HG02588 (cell line): ENCODE measurements around the gene PPHLN1.
"Not testable (repeated sequence)": the region's sequence is repeated elsewhere in the genome, so short reads cannot be mapped to it uniquely, and the experiment has no call there.

Experiments
- ATAC-seq: cut with Tn5 transposase; IDR thresholded peaks from one replicate; pipeline ENCODE4 v1.9.1; 2021; ENCODE audit warnings: mild to moderate bottlenecking, moderate library complexity; ENCODE audit not compliant: unreplicated experiment

Gene PPHLN1

DNA sequence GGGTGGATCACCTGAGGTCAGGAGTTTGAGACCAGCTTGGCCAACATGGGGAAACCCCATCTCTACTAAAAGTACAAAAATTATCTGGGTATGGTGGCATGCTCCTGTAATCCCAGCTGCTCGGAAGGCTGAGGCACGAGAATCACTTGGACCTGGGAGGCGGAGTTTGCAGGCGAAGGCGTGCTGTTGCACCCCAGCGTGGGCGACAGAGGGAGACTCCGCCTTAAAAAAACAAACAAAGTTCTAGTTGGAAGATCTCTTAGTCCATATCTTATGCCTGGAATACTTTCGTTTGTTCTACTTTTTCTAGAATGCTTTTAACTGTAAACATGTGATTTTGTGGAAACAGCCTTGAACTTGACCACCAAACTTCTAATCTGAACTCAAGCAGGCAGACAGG, 38.7 kb downstream of the PPHLN1 start:
- ATAC-seq: no peak

DNA sequence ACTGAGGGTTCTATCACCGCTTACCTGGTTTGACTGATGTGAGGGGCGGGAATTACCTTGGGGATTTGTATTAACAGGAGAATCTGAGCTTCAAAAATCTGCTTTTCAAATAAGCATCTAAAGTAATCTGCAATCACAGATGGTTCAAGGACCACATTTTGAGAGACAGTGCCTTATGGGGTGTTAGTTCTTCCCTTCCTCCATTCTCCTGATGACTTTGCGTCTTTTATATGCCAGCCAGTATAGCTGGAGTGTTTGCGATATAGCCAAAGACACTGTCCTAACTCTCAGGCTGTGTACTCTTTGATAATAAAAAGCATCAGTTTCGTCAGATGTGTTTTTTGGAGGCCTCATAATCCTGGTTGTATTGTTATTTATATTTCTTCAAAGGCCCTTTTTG, 39.5 kb downstream of the PPHLN1 start:
- ATAC-seq: no peak

DNA sequence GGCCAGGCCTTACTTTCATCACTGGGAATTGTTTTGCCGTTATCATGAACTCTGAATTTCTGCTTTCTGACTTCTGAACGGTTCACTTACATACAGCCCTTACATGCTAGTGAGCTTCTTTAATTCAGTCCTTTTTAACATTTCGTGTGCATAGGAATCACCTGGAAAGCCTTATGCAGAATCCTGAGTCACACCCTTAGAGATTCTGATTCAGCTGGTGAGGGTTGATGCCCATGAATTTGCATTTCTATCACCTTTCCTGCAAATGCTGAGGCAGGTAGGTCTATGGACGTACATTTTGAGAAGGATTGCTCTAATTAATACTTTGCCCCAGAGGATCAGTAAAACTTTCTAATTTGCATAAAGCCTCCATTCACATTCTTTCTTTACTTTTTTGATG, 44.0 kb downstream of the PPHLN1 start:
- no peak for ATAC-seq

DNA sequence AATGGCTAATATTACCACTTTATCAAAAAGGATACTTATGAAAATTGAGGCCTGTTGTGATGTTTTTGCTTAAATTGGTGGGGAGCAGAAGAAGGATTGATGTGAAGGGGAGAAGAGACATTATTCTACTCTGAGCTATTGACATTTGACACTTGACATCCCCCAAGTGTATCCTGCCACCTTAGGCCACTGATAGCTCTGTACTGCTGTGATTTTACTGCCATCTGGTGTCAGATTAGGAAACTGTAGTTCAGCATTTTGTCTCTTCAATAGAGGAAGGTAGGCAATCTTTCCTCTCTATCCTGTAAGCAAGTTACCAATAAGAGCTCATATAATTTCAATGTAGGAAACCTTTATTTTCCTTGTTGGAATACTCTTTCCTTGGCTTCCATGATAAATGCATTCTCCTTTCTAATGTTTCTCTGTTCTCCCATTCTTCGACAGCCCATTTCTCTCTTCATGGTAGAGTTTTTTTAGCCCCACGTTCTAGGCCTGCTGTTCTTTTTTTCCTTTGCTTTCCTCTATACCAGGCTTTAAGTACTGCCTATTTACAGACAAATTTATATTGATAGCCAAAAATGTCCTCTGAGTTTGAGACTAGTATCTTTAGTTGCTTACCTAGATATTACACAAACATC, 46.3 kb downstream of the PPHLN1 start:
- peak; percentile 79 for ATAC-seq

DNA sequence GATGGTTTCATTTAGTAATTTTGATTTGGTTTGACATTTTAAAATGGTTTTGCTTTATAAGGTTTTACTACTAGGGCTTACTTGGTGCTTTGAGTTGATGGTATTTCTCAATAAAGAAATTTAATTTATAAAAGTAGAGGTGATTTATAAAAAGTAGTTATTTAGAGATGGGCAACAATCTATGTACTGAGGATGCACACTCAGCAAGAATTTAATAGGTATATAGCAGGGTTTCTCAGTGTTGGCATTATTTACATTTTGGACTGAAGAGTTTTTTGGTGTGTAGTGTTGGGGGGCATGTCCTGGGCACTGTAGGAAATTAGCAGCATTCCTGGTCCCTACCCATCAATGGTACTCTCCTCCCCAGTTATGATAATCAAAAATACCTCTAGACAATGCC, 47.7 kb downstream of the PPHLN1 start:
- no peak for ATAC-seq

DNA sequence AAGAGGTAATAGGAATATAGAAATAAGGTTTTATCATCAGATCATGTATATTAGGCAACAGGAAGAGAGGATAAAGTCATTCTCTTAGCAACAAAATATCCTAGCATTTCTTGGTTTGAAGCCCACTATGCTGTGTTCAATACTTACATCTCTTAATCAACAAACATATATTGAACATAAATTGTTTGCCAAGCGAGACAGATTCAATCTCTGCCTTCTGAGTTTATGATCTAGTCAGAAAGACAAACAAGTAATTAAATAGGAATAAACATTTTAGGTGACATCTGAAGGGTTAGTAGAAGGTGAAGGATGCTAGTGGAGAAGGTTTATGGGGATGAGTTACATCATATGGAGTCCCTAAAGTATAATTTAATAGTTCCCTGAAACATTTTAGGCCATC, 54.8 kb downstream of the PPHLN1 start:
- ATAC-seq: no peak

DNA sequence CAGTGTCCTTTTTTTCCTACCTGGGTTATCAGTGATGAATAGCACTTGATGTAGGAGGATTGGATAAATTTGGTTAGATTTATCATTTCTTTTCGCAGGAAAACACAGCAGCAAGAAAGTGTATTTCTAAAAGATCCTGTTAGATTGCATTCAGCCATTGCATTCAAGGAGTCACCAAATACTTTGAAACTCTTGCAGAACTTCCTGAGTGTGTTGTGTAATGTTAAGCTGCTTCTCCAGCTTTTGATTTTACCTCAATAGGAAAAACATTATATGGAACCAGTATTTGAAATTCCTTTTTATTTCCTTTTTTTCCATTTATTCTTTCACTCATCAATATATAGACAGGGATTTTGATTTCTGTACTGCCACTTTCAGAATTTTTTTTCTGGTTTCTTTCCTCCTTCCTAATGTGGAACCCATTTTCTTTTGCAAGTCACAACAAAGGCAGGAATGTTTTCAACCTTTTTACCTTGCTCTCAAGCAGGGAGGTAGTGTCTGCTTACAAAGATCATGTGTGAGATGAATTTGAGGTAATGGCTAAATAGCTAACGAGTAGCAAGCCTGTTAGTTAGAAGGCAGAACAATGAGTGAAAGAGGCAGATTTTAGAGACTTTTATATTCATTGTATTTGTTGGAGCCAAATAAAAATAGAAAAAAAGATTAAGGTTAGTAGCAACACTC, 56.2 kb downstream of the PPHLN1 start:
- ATAC-seq: no peak

DNA sequence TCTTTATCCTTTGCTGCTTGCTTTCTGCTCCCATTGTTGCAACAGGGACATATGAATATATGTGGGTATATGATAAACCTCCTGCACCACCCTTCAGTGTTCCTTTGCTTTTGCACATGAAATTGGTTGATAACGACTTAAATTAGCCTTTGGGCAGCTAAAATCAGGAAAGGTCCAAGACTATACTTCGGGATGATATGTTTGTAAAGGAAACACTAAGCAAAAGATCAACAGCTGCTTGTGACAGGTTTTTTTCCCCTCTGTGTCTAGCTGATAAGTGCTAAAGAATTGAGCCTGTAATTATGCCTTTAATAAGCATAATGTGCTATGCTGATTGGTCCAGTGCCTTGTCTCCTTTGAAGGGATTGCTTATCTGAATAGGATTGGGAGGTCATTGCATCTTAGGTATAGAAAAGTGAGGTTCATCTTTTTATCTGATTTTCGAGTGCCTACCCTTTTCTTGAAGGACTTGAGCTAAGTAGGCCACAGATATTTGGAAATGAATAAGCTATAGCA, 59.4 kb downstream of the PPHLN1 start:
- ATAC-seq: no peak

DNA sequence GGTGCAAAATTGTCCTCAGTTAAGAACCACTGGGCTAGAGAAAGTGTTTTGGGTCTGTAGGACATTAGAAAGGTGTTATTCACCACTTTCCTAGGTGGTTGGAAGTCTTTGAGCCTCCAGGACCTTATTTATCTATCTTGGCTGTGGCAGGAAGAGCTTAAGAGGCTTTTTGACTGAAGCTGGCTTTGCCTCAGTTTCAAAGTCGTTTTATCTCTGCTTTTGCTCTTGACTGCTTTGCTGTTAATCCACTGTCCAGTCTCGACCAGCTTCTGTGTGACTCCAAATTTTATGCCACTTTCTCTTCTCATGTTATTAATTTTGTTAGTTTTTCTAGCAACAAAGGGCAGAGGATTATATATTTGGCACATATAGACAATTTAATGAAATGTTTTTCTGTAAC, 60.3 kb downstream of the PPHLN1 start:
- ATAC-seq: no peak

DNA sequence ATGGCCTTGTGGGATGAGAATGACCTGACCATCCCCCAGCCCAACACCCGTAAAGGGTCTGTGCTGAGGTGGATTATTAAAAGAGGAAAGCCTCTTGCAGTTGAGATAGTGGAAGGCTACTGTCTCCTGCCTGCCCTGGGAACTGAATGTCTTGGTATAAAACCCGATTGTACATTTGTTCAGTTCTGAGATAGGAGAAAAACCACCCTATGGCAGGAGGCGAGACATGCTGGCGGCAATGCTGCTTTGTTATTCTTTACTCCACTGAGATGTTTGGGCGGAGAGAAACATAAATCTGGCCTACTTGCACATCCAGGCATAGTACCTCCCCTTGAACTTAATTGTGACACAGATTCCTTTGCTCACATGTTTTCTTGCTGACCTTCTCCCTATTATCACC, 62.1 kb downstream of the PPHLN1 start:
- not testable (repeated sequence) for ATAC-seq

DNA sequence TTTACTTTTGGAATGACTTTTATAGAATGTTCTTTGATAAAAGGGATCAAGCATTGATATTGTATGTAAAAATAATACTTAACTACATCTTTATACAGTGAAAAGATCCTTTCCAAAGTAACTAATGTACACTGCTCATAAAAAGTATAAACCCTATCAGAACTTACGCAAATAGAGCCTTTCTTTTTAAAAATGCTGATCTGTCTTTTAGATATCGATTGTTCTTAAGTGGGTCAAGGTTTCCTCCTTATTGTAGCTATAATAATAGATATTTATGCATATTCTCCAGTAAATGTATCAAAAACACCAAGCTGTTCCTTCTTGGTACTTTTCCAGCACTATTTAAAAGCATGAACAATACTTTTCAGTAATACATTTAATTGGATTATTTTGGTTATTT, 68.5 kb downstream of the PPHLN1 start:
- ATAC-seq: no peak

DNA sequence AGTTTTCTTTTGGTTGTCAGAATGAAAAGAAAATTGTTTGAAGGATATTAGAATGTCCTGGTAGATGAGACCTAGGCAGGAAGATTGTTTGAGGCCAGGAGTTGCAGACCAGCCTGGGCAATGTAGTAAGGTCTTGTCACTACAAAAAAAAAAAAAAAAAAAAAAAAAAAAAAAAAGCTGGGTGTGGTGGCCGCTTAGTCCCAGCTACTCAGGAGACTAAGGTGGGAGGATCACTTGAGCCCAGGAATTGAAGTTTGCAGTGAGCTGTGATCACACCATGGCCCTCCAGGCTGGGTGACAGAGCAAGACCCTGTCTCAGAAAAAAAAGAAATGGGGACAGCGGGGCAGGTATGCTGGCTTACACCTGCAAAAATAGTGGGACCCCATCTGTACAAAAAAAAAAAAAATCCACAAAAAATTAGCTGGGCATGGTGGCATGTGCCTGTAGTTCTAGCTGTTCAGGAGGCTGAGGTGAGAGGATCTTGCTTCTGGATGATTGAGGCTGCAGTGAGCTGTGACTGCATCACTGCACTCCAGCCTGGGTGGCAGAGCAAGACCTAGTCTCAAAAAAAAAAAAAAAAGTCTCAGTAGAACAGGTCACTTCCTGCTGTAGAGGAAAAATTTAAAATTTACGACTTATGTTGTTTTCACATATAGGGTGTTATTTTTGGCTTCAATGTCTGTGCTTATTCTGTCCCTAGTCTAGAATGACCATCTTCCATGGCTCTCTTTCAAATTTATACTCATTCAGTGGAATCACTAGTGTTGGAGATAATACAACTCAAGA, 70.7 kb downstream of the PPHLN1 start:
- no peak for ATAC-seq

DNA sequence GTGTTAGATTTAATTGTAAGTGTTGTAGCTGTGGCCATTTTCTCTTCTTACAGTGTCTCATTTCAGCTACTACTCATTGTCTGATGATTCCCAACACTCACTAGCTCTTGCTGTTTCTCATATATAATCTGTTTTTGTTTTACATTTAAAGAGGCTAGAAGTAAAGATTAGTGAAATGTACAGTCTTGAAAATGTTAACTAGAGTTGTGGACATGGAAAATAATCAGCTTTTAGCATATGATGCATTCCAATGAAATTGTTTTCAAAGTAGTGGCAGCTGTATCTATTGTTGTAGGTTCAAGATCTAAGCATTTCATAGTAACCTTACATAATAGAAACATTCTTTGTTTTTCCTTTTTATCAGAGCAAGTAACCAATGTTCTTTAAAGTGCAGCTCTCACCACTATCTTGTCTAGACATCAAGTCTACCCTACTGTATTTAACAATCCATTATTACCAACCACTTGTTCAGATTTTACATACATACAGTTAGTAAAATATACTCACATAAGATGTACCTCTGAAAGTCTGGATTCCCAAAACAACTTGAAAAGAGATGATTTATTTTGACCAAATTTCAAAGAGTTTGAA, 76.9 kb downstream of the PPHLN1 start:
- no peak for ATAC-seq

DNA sequence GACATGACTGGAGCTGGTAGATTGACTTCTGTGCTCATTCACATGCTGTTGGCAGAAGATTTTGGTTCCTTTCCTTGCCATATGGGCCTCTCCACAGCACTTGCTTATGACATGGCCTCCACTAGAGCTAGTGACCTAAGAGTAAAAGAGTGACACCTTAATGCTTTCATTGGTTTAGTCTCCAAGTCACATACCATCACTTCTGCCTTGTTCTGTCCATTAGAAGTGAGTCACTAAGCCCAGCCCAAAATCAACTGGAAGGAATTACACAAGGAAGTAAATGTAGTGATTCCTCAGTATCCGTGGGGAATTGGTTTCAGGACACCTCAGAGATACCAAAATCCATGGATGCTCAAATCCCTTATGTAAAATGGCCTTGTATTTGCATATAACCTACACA, 81.3 kb downstream of the PPHLN1 start:
- no peak for ATAC-seq

DNA sequence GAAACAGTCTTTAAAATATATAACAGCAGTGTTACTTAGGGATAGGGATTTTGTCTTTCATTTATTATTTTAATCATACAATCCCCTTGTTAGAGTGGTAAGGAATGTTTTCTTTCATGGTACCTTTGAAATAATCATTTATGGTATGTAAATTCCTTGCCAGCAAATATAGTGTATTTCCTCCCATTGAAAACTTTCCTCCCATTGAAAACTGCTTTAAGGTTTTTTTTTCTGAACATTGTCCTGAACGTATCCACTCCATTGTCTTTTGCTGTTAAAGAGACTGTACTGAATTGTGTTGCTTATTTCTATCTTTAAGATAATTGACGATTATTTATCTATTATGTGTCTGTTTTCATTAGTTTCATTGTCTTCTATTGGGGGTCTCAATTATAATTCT, 83.5 kb downstream of the PPHLN1 start:
- no peak for ATAC-seq

DNA sequence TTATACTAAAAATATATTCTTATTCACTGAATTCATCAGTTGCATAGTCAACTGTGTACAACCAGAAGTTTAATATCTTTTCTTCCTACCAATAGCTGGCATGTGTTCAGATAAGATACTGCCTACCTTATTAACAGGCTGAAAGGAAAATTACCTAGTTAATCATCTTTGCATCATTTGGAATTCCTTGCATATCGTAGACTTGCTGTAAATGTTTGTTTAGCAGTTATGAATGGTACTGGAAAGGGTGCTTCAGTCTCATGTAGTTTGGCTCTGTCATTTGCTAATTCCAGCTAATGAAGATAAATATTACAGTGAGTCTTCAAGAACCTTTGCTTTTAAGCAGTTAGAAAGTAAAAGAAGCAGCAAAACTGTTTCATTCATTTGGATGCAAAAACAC, 84.4 kb downstream of the PPHLN1 start:
- no peak for ATAC-seq

DNA sequence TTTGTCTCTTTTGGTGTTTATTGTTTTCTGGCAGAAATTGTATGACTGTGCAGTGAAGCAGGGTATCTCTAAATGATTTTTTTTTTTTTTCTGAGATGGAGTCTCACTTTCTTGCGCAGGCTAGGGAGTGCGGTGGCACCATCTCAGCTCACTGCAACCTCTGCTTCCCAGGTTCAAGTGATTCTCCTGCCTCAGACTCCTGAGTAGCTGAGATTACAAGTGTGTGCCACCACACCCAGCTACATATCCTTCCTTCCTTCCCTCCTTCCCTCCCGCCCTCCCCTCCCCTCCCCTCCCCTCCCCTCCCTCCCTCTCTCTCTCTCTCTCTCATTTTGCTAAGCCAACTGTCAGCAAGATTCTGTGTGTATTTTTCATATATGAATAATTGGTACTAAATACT, 94.4 kb downstream of the PPHLN1 start:
- ATAC-seq: no peak

DNA sequence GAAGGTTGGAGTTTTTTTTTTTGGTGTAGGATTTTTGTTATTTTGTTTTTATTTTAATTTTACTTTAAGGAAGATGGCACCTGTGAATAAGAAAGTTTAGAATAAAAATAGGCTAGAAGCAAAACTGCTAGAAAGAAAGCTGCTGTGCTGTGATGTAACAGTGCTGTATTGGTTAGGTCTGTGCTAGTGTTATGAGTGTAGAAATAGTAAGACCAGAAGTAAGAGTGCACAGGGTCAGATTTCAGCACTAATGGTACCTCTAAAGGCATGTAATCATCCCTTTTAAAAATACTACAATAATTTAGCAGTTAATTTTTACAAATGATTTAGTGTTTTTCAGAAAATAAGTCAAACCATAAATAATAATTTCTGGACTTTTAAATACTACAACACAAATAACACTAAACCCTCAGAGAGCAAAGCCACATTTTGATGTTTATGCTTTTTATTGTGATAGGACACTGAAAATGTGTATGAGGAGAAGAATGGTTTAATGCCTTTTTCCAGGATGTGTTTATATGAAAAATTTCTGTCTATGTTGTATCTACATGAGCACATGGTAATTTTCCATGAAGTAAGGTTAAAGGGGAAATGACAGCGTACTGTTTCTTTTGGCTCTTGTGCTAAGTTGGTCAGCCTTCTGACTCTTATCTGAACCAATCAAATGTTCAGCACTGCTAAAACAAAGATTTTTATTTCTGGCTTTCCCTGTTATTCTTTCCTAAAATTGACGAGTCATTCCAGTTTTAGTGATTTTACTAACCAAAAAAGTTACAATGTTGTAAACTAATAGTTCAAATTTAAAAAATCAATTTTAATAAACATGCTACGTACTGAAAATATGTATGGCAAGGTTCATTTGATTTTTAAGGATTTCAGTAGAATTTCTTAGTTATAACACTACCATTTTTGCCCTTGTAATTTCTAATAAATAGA, 96.1 kb downstream of the PPHLN1 start:
- peak; percentile 87 for ATAC-seq

DNA sequence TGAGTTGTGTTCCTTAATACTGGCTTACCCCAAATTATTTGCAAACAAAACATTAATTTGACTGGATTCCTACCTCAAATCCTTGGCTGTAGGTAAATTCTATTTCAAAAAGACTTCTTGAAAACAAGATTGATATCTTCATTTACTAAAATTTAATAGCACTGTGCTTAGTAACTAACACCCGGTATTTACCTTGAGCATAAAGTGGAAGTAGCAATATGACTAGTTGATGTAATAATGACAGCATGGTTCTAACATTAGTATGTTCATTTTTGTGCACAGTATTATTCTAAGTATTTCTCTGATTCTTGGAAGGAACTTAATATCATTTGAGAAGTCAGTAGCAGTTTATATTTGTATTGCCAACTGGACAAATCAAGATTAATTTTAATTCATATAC, 96.8 kb downstream of the PPHLN1 start:
- ATAC-seq: no peak

DNA sequence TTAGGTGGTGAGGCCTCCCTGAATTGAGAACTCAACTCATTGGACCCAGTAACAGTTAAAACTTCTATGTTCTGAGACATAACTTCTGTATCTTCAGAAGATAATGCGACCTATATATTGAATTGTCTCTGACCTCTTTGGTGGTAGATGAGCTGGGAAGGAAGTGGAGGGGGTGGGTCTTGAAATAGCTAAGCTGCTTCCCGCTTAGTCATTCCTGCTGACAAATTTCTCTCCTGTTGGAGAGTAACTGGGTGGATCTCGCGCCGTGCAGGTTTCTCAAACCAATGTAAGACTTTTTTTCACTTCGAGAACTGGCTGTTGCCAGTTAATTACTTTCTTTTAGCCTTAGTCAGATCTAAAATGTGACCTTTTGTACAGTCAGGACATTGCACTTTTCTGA, 100.8 kb downstream of the PPHLN1 start:
- no peak for ATAC-seq

DNA sequence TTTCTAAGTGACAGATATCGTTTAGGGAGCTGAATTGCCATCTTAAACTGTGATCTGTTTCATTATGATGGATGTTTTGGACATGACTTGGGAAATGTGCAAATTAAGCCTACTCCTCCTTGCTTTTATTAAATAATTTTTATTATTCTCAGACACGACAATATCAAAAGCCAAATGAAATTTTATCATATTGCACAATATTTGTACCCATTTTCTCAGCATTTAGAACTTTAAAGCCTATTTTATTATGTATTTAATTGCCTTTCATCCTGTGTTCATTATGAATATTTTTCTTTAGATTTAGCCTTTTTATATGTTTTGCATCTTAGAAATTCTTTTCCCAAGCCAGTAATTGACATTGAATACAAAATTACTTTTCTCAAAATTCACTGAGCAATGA, 102.9 kb downstream of the PPHLN1 start:
- no peak for ATAC-seq
